ENCODE measurements around the gene TBC1D22A. TPM values are rescaled to one million over a fixed set of nuclear protein-coding genes. Genes with fewer than 3 reads are reported as not detected.
"Not testable (repeated sequence)": the region's sequence is repeated elsewhere in the genome, so short reads cannot be mapped to it uniquely, and the experiment has no call there.

Gene TBC1D22A
- polyA plus RNA-seq, 3 donors: 15.4 to 16.5 (median 15.9) TPM

DNA sequence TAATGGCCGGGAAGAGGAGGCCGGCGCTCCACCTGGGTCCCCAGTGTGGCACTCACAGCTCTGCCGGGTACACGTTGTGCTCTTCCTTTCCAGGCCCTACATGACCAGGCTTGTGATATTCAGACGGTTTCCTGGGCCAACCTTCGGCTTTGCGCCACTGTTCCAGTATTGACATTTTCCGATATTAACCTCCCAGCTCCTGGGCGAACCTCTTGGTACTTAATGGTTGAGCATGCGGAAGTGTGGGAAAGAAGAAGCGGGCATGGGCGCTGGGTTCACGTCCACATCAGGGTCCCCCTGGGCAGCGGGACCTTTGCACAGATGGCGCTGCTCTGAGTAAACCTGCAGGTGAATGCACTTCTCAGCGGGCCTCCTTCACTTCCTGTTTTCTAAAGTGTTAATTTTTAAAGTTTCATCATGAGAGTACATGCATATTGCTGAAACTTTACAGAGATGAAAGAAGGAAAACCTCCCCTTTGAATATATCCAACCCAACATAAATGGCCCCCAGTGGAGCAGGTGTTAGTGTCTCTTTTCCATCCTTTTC, 286.7 kb downstream of the TBC1D22A start:
- no peak for DNase-seq (ENCODE audit: low read depth in 3 of 3, low spot score in 2 of 3)

DNA sequence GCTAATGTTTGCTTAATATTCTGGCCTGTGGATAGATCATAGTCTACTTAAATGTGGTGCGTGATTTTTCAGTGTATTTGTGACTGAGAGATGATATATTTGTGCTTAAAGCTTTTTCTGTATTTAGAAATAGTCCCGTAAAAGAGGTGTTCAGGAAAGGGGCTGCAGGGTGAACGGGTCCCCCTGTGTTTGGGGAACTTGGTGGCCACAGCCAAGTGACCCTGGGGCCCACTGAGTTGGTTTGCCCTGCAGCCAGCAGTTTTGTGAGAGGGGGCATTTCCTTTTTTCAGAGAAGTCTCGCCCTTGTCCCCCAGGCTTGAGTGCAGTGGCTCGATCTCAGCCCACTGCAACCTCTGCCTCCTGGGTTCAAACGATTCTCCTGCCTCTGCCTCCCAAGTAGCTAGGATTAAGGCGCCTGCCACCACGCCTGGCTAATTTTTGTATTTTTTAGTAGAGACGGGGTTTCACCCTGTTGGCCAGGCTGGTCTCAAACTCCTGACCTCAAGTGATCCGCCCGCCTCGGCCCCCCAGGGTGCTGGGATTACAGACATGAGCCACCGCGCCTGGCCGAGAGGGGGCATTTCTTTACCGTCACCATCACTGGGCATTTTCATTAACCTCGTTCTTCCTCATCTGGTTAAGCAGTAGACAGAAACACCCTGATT, 287.4 kb downstream of the TBC1D22A start:
- not testable (repeated sequence) for DNase-seq (ENCODE audit: low read depth in 3 of 3, low spot score in 2 of 3)

DNA sequence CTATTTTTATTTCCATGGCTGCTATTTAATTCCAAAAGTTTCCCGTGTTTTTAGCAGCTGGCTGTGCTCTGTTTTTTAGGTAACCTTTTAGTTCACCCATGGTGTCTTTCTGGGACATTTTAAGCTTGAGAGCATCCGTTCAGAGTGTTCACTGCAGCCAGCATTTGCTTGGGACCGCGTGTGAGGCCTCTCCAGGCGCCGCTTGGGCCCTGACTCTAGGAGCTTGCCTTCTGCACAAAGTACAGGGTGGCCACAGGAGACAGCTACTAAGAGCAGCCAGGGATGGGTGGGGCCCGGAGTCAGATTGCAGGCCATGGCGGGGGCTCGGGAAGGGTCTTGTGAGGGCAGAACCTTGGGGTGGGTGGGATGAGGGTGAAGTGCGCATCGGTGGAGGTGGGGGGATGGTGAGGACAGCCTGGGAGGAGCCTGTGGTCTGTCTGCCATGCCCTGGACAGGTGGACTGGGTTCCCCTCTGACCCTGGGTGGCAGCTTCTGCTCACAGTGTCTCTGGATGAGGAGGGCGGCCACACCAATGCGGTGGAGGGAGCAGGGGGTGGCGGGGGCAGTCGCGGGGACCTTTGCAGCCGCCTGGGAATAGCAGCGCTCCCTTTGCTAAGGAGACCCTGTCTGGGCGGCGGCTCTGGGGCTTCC, 288.1 kb downstream of the TBC1D22A start:
- DNase-seq (ENCODE audit: low read depth in 3 of 3, low spot score in 2 of 3): no peak

GRCh38 chr22:47051441-47052071, 289.1 kb downstream of the TBC1D22A start:
- no peak for DNase-seq (ENCODE audit: low read depth in 3 of 3, low spot score in 2 of 3)

GRCh38 chr22:47052236-47053012, 290.0 kb downstream of the TBC1D22A start:
- no peak for DNase-seq (ENCODE audit: low read depth in 3 of 3, low spot score in 2 of 3)

- DNase-seq (ENCODE audit: low read depth in 3 of 3, low spot score in 2 of 3): no peak
These were observed 290.7 kb downstream of the TBC1D22A start for GRCh38 chr22:47053013-47053725.

GRCh38 chr22:47053726-47054141, 291.3 kb downstream of the TBC1D22A start:
- DNase-seq (ENCODE audit: low read depth in 3 of 3, low spot score in 2 of 3): no peak

GRCh38 chr22:47054231-47055072, 292.0 kb downstream of the TBC1D22A start:
- DNase-seq (ENCODE audit: low read depth in 3 of 3, low spot score in 2 of 3): no peak

DNA sequence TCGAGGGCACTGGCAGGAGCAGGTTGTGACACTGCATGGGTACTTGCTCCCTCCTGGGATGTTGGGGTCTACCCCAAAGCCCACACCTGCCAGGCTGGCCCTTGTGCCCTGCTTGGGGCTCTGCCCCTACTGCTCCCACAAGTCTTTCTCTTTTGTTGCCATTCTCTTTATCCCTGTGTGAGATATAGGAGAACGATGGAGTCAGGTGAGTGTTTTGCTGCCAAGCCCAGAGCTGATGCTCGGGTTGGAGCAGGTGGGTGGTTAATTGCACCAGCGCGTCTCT, 292.6 kb downstream of the TBC1D22A start:
- DNase-seq (ENCODE audit: low read depth in 3 of 3, low spot score in 2 of 3): no peak

DNA sequence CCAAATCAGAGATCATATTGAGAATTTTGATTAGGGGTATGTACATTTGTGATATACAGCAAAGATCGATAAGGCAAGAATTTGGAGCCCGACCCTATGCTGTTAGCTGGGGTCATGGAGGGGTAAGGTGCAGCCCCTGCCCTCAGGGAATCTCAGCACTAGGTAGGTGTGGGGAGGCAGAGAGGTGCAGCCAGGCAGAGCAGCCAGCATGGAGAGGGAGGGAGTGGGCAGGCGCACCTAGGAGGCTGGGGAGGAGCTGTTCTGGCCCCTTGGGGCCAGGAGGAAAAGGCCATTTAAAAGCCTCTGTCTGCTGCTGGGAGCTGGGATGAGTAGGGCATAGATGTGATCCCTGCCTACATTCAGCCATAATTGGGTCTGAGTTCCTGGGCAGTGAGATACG, 293.0 kb downstream of the TBC1D22A start:
- no peak for DNase-seq (ENCODE audit: low read depth in 3 of 3, low spot score in 2 of 3)

GRCh38 chr22:47055921-47056320, 293.5 kb downstream of the TBC1D22A start:
- DNase-seq (ENCODE audit: low read depth in 3 of 3, low spot score in 2 of 3): no peak

DNA sequence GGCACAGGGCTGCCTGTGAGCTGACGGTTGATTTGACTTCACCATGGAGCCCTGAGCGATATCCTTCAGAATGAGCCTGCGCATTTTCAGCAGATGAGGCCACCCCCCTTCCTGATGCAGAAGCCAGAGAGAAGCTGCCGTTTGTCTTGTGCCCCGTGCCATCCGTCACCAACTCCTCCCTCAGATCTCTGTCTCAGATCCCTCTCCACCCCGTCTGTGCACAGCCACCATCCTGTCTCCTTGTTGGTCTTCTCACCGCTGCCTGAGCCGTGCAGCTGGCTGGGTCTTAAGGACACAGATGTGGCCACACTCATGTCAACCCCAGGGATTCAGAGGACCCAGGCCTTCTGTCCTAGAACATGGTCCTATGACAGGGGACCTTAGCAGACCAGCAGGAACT, 293.9 kb downstream of the TBC1D22A start:
- no peak for DNase-seq (ENCODE audit: low read depth in 3 of 3, low spot score in 2 of 3)

GRCh38 chr22:47056776-47057470, 294.5 kb downstream of the TBC1D22A start:
- no peak for DNase-seq (ENCODE audit: low read depth in 3 of 3, low spot score in 2 of 3)

DNA sequence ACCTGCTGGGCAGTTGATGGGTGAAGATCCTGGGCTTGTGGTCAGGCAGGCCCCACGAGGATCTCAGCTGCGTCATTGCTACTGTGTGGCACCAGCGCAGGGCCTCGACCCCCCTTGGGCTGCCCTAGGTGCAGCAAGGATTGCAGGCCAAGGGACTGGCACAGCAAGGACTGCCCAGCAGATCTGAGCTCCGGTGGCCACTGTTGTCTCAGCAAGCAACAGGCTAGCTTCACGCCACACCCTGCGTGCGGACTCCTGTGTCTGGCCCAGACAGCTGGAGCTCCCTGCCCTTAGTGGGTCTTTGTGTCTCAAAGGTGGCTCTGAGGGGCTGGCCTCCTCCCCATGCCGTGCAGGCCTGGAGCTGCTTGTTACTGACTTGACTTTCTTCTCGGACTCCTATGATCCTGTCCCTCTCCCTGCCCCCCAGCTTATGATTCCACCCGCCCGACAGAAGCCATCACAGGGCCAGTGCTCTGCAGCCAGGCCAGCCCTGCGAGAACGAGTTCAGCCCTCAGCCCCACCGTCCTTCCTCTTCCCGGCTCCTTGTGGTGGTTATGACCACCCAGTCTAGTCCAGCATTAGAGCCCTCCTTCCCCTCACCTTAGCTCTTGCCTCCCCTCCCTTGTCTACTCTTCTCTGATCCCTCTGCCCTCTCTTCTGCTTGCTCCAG, 295.6 kb downstream of the TBC1D22A start:
- no peak for DNase-seq (ENCODE audit: low read depth in 3 of 3, low spot score in 2 of 3)

GRCh38 chr22:47059076-47059475, 296.6 kb downstream of the TBC1D22A start:
- DNase-seq (ENCODE audit: low read depth in 3 of 3, low spot score in 2 of 3): no peak

GRCh38 chr22:47059701-47060161, 297.3 kb downstream of the TBC1D22A start:
- DNase-seq (ENCODE audit: low read depth in 3 of 3, low spot score in 2 of 3): no peak

DNA sequence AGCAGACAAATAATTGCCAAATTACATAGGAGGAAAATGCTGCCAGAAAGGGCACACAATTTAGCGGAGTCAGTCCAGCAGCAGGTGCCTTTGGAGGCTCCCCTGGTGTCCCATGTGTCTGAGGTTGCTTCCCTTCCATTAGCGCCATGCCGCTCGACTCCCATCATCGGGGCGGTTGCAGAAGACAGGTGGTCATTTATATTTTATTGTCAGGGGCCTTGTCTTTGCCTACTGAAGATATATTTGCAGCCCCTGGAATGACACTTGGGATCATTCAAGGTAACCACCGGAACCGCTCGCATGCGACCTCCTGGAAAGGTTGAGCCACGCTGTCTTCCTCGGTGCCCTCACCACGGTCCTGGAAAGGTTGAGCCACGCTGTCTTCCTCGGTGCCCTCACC, 298.3 kb downstream of the TBC1D22A start:
- DNase-seq (ENCODE audit: low read depth in 3 of 3, low spot score in 2 of 3): no peak

- no peak for DNase-seq (ENCODE audit: low read depth in 3 of 3, low spot score in 2 of 3)
These were observed 298.8 kb downstream of the TBC1D22A start for GRCh38 chr22:47061226-47061625.

Data from right renal cortex interstitium (tissue), 3 donors.